GM23338 (cell line): Measurements from ENCODE around the gene DAZAP1.

ENCODE experiments used
- CREB1 ChIP-seq: fragments of 250-450 bp; sonication (Bioruptor Pico); IDR thresholded peaks from 2 replicates; pipeline ENCODE4 v1.5.0; 2020; ENCODE audit warnings: low read depth, mild to moderate bottlenecking, moderate library complexity
- CTCF ChIP-seq, 2 experiments: fragments of 200-600 bp in 1 of 2; sonication (generic) in 1 of 2; conservative IDR thresholded peaks; 2 replicates each; pipeline versions ENCODE4 v1.5.1 to v1.6.1; 2016 to 2017; ENCODE audit warnings: antibody characterized with exemption in 2 of 2, low read depth in 2 of 2, mild to moderate bottlenecking in 2 of 2, moderate library complexity in 1 of 2
- EZH2 ChIP-seq: fragments of 200-600 bp; sonication (generic); IDR thresholded peaks from one replicate; pipeline ENCODE4 v1.8.0; 2017; ENCODE audit warnings: antibody characterized with exemption, mild to moderate bottlenecking, low read depth; ENCODE audit not compliant: unreplicated experiment
- EZH2phosphoT487 ChIP-seq: fragments of 200-600 bp; sonication (generic); IDR thresholded peaks from one replicate; pipeline ENCODE4 v1.8.1; 2018; ENCODE audit warnings: antibody characterized with exemption; ENCODE audit not compliant: unreplicated experiment
- JUNB ChIP-seq: IDR thresholded peaks from one replicate; pipeline ENCODE4 v1.6.1; 2016; ENCODE audit warnings: antibody characterized with exemption; ENCODE audit not compliant: unreplicated experiment
- NANOG ChIP-seq: IDR thresholded peaks from 2 replicates; pipeline ENCODE4 v1.6.1; 2016; ENCODE audit warnings: antibody characterized with exemption, borderline replicate concordance
- POLR2AphosphoS5 ChIP-seq: IDR thresholded peaks from 2 replicates; pipeline ENCODE4 v1.6.1; 2016; ENCODE audit warnings: antibody characterized with exemption, low read depth
- ZNF114 ChIP-seq: fragments of 250-450 bp; sonication (Bioruptor Pico); IDR thresholded peaks from 2 replicates; pipeline ENCODE4 v1.5.0; 2020; ENCODE audit warnings: mild to moderate bottlenecking, moderate library complexity
- ZNF331 ChIP-seq: fragments of 250-450 bp; sonication (Bioruptor Pico); IDR thresholded peaks from 2 replicates; pipeline ENCODE4 v1.5.0; 2020; ENCODE audit warnings: low read depth, mild to moderate bottlenecking, moderate library complexity
- TF ChIP-seq, protein P1 (sequence below): IDR thresholded peaks from one replicate; pipeline ENCODE4 v1.6.1; 2018; ENCODE audit warnings: antibody characterized with exemption; ENCODE audit not compliant: unreplicated experiment
- TF ChIP-seq, protein P2 (sequence below): IDR thresholded peaks from 2 replicates; pipeline ENCODE4 v1.6.1; 2016; ENCODE audit warnings: antibody characterized with exemption
- TF ChIP-seq, protein P3 (sequence below): fragments of 250-450 bp; sonication (Bioruptor Pico); IDR thresholded peaks from 2 replicates; pipeline ENCODE4 v1.5.0; 2020; ENCODE audit warnings: mild to moderate bottlenecking, moderate library complexity

- TF ChIP-seq CTCF (conservative IDR thresholded peaks at IDR 0.05; ENCODE audit: low read depth in 2 of 2) = no peak
- no peak for TF ChIP-seq POLR2AphosphoS5
- TF ChIP-seq, protein P1, sequence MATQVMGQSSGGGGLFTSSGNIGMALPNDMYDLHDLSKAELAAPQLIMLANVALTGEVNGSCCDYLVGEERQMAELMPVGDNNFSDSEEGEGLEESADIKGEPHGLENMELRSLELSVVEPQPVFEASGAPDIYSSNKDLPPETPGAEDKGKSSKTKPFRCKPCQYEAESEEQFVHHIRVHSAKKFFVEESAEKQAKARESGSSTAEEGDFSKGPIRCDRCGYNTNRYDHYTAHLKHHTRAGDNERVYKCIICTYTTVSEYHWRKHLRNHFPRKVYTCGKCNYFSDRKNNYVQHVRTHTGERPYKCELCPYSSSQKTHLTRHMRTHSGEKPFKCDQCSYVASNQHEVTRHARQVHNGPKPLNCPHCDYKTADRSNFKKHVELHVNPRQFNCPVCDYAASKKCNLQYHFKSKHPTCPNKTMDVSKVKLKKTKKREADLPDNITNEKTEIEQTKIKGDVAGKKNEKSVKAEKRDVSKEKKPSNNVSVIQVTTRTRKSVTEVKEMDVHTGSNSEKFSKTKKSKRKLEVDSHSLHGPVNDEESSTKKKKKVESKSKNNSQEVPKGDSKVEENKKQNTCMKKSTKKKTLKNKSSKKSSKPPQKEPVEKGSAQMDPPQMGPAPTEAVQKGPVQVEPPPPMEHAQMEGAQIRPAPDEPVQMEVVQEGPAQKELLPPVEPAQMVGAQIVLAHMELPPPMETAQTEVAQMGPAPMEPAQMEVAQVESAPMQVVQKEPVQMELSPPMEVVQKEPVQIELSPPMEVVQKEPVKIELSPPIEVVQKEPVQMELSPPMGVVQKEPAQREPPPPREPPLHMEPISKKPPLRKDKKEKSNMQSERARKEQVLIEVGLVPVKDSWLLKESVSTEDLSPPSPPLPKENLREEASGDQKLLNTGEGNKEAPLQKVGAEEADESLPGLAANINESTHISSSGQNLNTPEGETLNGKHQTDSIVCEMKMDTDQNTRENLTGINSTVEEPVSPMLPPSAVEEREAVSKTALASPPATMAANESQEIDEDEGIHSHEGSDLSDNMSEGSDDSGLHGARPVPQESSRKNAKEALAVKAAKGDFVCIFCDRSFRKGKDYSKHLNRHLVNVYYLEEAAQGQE = no peak
- TF ChIP-seq EZH2 = no peak
- TF ChIP-seq EZH2phosphoT487 = no peak
- TF ChIP-seq CREB1 (CRISPR knock-in tag) = no peak
- TF ChIP-seq, protein P2, sequence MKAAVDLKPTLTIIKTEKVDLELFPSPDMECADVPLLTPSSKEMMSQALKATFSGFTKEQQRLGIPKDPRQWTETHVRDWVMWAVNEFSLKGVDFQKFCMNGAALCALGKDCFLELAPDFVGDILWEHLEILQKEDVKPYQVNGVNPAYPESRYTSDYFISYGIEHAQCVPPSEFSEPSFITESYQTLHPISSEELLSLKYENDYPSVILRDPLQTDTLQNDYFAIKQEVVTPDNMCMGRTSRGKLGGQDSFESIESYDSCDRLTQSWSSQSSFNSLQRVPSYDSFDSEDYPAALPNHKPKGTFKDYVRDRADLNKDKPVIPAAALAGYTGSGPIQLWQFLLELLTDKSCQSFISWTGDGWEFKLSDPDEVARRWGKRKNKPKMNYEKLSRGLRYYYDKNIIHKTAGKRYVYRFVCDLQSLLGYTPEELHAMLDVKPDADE = no peak
- TF ChIP-seq NANOG = no peak
- TF ChIP-seq ZNF331 (CRISPR knock-in tag) = no peak
- no peak for TF ChIP-seq JUNB
- no peak for TF ChIP-seq ZNF114 (CRISPR knock-in tag)
- TF ChIP-seq, protein P3, sequence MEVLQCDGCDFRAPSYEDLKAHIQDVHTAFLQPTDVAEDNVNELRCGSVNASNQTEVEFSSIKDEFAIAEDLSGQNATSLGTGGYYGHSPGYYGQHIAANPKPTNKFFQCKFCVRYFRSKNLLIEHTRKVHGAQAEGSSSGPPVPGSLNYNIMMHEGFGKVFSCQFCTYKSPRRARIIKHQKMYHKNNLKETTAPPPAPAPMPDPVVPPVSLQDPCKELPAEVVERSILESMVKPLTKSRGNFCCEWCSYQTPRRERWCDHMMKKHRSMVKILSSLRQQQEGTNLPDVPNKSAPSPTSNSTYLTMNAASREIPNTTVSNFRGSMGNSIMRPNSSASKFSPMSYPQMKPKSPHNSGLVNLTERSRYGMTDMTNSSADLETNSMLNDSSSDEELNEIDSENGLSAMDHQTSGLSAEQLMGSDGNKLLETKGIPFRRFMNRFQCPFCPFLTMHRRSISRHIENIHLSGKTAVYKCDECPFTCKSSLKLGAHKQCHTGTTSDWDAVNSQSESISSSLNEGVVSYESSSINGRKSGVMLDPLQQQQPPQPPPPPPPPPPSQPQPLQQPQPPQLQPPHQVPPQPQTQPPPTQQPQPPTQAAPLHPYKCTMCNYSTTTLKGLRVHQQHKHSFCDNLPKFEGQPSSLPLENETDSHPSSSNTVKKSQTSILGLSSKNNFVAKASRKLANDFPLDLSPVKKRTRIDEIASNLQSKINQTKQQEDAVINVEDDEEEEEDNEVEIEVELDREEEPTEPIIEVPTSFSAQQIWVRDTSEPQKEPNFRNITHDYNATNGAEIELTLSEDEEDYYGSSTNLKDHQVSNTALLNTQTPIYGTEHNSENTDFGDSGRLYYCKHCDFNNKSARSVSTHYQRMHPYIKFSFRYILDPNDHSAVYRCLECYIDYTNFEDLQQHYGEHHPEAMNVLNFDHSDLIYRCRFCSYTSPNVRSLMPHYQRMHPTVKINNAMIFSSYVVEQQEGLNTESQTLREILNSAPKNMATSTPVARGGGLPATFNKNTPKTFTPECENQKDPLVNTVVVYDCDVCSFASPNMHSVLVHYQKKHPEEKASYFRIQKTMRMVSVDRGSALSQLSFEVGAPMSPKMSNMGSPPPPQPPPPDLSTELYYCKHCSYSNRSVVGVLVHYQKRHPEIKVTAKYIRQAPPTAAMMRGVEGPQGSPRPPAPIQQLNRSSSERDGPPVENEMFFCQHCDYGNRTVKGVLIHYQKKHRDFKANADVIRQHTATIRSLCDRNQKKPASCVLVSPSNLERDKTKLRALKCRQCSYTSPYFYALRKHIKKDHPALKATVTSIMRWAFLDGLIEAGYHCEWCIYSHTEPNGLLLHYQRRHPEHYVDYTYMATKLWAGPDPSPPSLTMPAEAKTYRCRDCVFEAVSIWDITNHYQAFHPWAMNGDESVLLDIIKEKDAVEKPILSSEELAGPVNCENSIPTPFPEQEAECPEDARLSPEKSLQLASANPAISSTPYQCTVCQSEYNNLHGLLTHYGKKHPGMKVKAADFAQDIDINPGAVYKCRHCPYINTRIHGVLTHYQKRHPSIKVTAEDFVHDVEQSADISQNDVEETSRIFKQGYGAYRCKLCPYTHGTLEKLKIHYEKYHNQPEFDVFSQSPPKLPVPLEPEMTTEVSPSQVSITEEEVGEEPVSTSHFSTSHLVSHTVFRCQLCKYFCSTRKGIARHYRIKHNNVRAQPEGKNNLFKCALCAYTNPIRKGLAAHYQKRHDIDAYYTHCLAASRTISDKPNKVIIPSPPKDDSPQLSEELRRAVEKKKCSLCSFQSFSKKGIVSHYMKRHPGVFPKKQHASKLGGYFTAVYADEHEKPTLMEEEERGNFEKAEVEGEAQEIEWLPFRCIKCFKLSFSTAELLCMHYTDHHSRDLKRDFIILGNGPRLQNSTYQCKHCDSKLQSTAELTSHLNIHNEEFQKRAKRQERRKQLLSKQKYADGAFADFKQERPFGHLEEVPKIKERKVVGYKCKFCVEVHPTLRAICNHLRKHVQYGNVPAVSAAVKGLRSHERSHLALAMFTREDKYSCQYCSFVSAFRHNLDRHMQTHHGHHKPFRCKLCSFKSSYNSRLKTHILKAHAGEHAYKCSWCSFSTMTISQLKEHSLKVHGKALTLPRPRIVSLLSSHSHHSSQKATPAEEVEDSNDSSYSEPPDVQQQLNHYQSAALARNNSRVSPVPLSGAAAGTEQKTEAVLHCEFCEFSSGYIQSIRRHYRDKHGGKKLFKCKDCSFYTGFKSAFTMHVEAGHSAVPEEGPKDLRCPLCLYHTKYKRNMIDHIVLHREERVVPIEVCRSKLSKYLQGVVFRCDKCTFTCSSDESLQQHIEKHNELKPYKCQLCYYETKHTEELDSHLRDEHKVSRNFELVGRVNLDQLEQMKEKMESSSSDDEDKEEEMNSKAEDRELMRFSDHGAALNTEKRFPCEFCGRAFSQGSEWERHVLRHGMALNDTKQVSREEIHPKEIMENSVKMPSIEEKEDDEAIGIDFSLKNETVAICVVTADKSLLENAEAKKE (CRISPR knock-in tag) = no peak
Measured at GRCh38 chr19:1430246-1430645, 22.9 kb downstream of the DAZAP1 start.
